ENCODE results near the gene CER1.
A peak's percentile ranks its signal among the peaks of the same experiment; 100 is the strongest.

CER1 gene

DNA sequence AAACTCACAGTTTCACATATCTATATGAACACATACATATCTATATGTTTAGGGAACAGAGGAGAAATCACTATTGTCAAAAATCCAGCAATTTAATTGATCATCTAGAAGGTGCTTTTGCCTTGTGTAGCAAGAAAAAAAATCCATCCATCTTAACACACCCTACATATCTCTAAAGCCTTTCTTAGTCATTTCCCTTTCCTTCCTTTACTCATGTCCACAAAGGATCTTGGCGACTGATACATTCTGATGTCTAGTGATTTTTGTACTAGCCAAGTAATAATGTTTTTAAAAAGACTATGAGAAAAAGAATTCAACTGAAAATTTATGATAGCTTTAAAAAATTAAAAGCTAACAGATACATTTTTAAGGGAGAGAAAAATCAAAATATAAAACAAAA is 51.8 kb downstream of the CER1 start:
- peak overlapping the region; percentile 47 for H3K27ac ChIP-seq
- no peak for DNase-seq (ENCODE audit: low read depth, low spot score)
